ENCODE results near the gene FAM13A.

- no peak for TF ChIP-seq ELF4 (IDR thresholded peaks at IDR 0.05)
- no peak for TF ChIP-seq LEF1 (IDR thresholded peaks at IDR 0.05; ENCODE audit: borderline replicate concordance)
- no peak for TF ChIP-seq TARDBP (IDR thresholded peaks at IDR 0.05)
- no peak for TF ChIP-seq SP1 (IDR thresholded peaks at IDR 0.05)
- no peak for TF ChIP-seq CTBP1 (IDR thresholded peaks at IDR 0.05; ENCODE audit: borderline replicate concordance)
- no peak for TF ChIP-seq HDGF (IDR thresholded peaks at IDR 0.05; ENCODE audit: borderline replicate concordance)
- TF ChIP-seq BHLHE40 (IDR thresholded peaks at IDR 0.05; ENCODE audit: borderline replicate concordance), result no peak
- TF ChIP-seq PKNOX1 (IDR thresholded peaks at IDR 0.05), result no peak
- TF ChIP-seq FOXM1 (IDR thresholded peaks at IDR 0.05; ENCODE audit: borderline replicate concordance), result no peak
- no peak for TF ChIP-seq SUZ12 (IDR thresholded peaks at IDR 0.05)
- TF ChIP-seq L3MBTL2 (conservative IDR thresholded peaks at IDR 0.05), result no peak
- no peak for TF ChIP-seq ARNT (IDR thresholded peaks at IDR 0.05)
- TF ChIP-seq ZNF384 (IDR thresholded peaks at IDR 0.05), result no peak
These were observed 118.8 kb downstream of the FAM13A start for GRCh38 chr4:88938138-88938537.

Measured in HEK293T (cell line).